Glomerular endothelial cell (primary cell): Measurements from ENCODE around the gene LRRTM3. TPM values are rescaled to one million over a fixed set of nuclear protein-coding genes. Genes with fewer than 3 reads are reported as not detected.

Source experiments
- DNase-seq: peaks from one replicate; pipeline ENCODE4 v3.0.0-alpha.2; 2011; ENCODE audit warnings: low read depth, low spot score; ENCODE audit errors: extremely low read depth
- total RNA-seq: library from RNA; depleted of rRNA; stranded (reverse); fragments of >200 nt; gene quantifications from 2 replicates; pipeline ENCODE4 v1.2.3, GENCODE V29; 2015

The LRRTM3 gene
- total RNA-seq, 1 donor from 2014 or later, result not detected

GRCh38 chr10:67011981-67012380 is 86.1 kb downstream of the LRRTM3 start:
- no peak for DNase-seq

- DNase-seq, result no peak
Observed at GRCh38 chr10:67015225-67015624, 89.4 kb downstream of the LRRTM3 start.

GRCh38 chr10:67017218-67017617 is 91.4 kb downstream of the LRRTM3 start:
- DNase-seq, result no peak

- DNase-seq, result no peak
Observed at GRCh38 chr10:67022099-67022498, 96.3 kb downstream of the LRRTM3 start.

- no peak for DNase-seq
Observed at GRCh38 chr10:67033878-67034277, 108.0 kb downstream of the LRRTM3 start.

- DNase-seq, result no peak
Observed at GRCh38 chr10:67036808-67037207, 111.0 kb downstream of the LRRTM3 start.

- no peak for DNase-seq
Observed at GRCh38 chr10:67043041-67043440, 117.2 kb downstream of the LRRTM3 start.

GRCh38 chr10:67045404-67045803 is 119.6 kb downstream of the LRRTM3 start:
- no peak for DNase-seq

GRCh38 chr10:67046507-67046906 is 120.7 kb downstream of the LRRTM3 start:
- no peak for DNase-seq

GRCh38 chr10:67049988-67050387 is 124.2 kb downstream of the LRRTM3 start:
- DNase-seq, result no peak

GRCh38 chr10:67050415-67050814 is 124.6 kb downstream of the LRRTM3 start:
- no peak for DNase-seq

- DNase-seq, result no peak
Observed at GRCh38 chr10:67072654-67073053, 146.8 kb downstream of the LRRTM3 start.

GRCh38 chr10:67075491-67075971 is 149.7 kb downstream of the LRRTM3 start:
- no peak for DNase-seq

- no peak for DNase-seq
Observed at GRCh38 chr10:67076144-67076543, 150.3 kb downstream of the LRRTM3 start.

GRCh38 chr10:67077376-67077775 is 151.5 kb downstream of the LRRTM3 start:
- DNase-seq, result no peak

- DNase-seq, result no peak
Observed at GRCh38 chr10:67079126-67079525, 153.3 kb downstream of the LRRTM3 start.

- DNase-seq, result no peak
Observed at GRCh38 chr10:67086327-67087134, 160.7 kb downstream of the LRRTM3 start.

- DNase-seq, result no peak
Observed at GRCh38 chr10:67087135-67087425, 161.2 kb downstream of the LRRTM3 start.

GRCh38 chr10:67088036-67088435 is 162.2 kb downstream of the LRRTM3 start:
- DNase-seq, result no peak

- DNase-seq, result no peak
Observed at GRCh38 chr10:67095531-67095930, 169.7 kb downstream of the LRRTM3 start.

- no peak for DNase-seq
Observed at GRCh38 chr10:67098461-67098860, 172.6 kb downstream of the LRRTM3 start.

GRCh38 chr10:67100951-67101350 is 175.1 kb downstream of the LRRTM3 start:
- DNase-seq, result no peak

GRCh38 chr10:67107670-67108069 is 181.8 kb downstream of the LRRTM3 start:
- no peak for DNase-seq
